DMS79 (cell line): ENCODE data around the gene ABL2.
"Not testable (repeated sequence)": the region's sequence is repeated elsewhere in the genome, so short reads cannot be mapped to it uniquely, and the experiment has no call there.

Experiments
- DNase-seq: peaks from one replicate; lab custom pipeline; 2025; lab: John Stamatoyannopoulos, UW

Gene ABL2

GRCh38 chr1:179217943-179218507 is 11.5 kb downstream of the ABL2 start:
- no peak for DNase-seq

GRCh38 chr1:179213317-179213716 is 16.2 kb downstream of the ABL2 start:
- not testable (repeated sequence) for DNase-seq

GRCh38 chr1:179208681-179209477 is 20.6 kb downstream of the ABL2 start:
- no peak for DNase-seq

- DNase-seq = no peak
These were observed 22.7 kb downstream of the ABL2 start for GRCh38 chr1:179206812-179207211.

GRCh38 chr1:179205284-179205683 is 24.2 kb downstream of the ABL2 start:
- no peak for DNase-seq

- DNase-seq = no peak
These were observed 27.3 kb downstream of the ABL2 start for GRCh38 chr1:179202161-179202560.

GRCh38 chr1:179200586-179200985 is 28.9 kb downstream of the ABL2 start:
- no peak for DNase-seq

GRCh38 chr1:179197690-179198297 is 31.7 kb downstream of the ABL2 start:
- DNase-seq = no peak

GRCh38 chr1:179195857-179196256 is 33.6 kb downstream of the ABL2 start:
- DNase-seq = not testable (repeated sequence)

GRCh38 chr1:179195376-179195775 is 34.1 kb downstream of the ABL2 start:
- DNase-seq = no peak

GRCh38 chr1:179194068-179194537 is 35.4 kb downstream of the ABL2 start:
- no peak for DNase-seq

- no peak for DNase-seq
These were observed 38.6 kb downstream of the ABL2 start for GRCh38 chr1:179190861-179191260.

GRCh38 chr1:179187735-179188471 is 41.6 kb downstream of the ABL2 start:
- no peak for DNase-seq

- no peak for DNase-seq
These were observed 42.4 kb downstream of the ABL2 start for GRCh38 chr1:179187043-179187442.

- DNase-seq = no peak
These were observed 45.1 kb downstream of the ABL2 start for GRCh38 chr1:179184403-179184802.

- no peak for DNase-seq
These were observed 45.6 kb downstream of the ABL2 start for GRCh38 chr1:179183857-179184256.

GRCh38 chr1:179178950-179179349 is 50.5 kb downstream of the ABL2 start:
- DNase-seq = no peak

- no peak for DNase-seq
These were observed 51.3 kb downstream of the ABL2 start for GRCh38 chr1:179178183-179178582.

GRCh38 chr1:179177615-179178014 is 51.9 kb downstream of the ABL2 start:
- DNase-seq = no peak

- DNase-seq = no peak
These were observed 52.3 kb downstream of the ABL2 start for GRCh38 chr1:179177182-179177581.

- no peak for DNase-seq
These were observed 54.3 kb downstream of the ABL2 start for GRCh38 chr1:179175011-179175841.

- DNase-seq = not testable (repeated sequence)
These were observed 59.1 kb downstream of the ABL2 start for GRCh38 chr1:179170468-179170770.
